ENCODE measurements around the gene CPOX. TPM values are rescaled to one million over a fixed set of nuclear protein-coding genes. Genes with fewer than 3 reads are reported as not detected.

CPOX gene
- total and polyA plus RNA-seq, 10 of the 15 experiments (the other 5 are each of a cell fraction or from before 2014, with no cell fraction given) = 40.7 to 72.6 (median 64.5) TPM

GRCh38 chr3:98540346-98540745 lies 53.1 kb downstream of the CPOX start:
- Histone ChIP-seq H3K27me3 (replicated peaks in 1 of 2; ENCODE audit: control insufficient read depth in 2 of 2, insufficient read depth in 2 of 2, low read length in 1 of 2) (no peaks in the 10 kb centered on the region), H3K36me3 (ENCODE audit: control insufficient read depth in 2 of 2, insufficient read depth in 2 of 2, low read length in 1 of 2) (no peaks in the 10 kb centered on the region; a peak in 1 of 4 replicates), H3K9ac (ENCODE audit: control insufficient read depth, insufficient read depth, low read length) (no peak overlapping the region), H3K4me3 (peak overlapping the region; percentile 42; the same call in 1 of the 2 replicates), H3K9me3 (replicated peaks; ENCODE audit: control insufficient read depth, insufficient read depth, low read length) (no peaks in the 10 kb centered on the region), H3K27ac (ENCODE audit: control insufficient read depth, insufficient read depth) (peak overlapping the region; percentile 51), H3K4me1 (ENCODE audit: control insufficient read depth, insufficient read depth, low read length) (peaks cover 32% of the 10 kb centered on the region; the same call in 1 of the 2 replicates), H2AFZ (ENCODE audit: control insufficient read depth, low read depth, low read length) (no peak overlapping the region), H3K4me2 (ENCODE audit: control insufficient read depth, insufficient read depth) (peak overlapping the region; percentile 19), H3K79me2 (ENCODE audit: control insufficient read depth, insufficient read depth, low read length) (peaks cover 92% of the 10 kb centered on the region), H4K20me1 (ENCODE audit: control insufficient read depth, insufficient read depth) (no peaks in the 10 kb centered on the region)
- ChIA-PET RAD21 (ENCODE audit: unreplicated experiment) (interaction anchor here (1.0 to 13.1 kb wide), 4 partner anchors 8 to 32 kb away, joined by 3 to 511 read pairs (median 7); partner anchors contain the start of gene GPR15), CTCF (interaction anchor here (1.0 to 1.9 kb wide), 8 partner anchors 10 to 197 kb away, joined by 3 to 8 read pairs (median 4); no protein-coding TSS in a partner anchor), SMC1A (ENCODE audit: uncharacterized antibody, unreplicated experiment) (interaction anchor here (1.4 to 13.1 kb wide), 4 partner anchors 8 to 16 kb away, joined by 3 to 603 read pairs (median 9); partner anchors contain the start of gene GPR15), POLR2A (interaction anchor here (1.1 to 11.8 kb wide), 2 partner anchors 16 to 33 kb away, joined by 3 to 350 read pairs; no protein-coding TSS in a partner anchor)
- ATAC-seq (peak; percentile 39), DNase-seq (ENCODE audit: low read depth, low spot score) (peak; percentile 92), FAIRE-seq (peak; percentile 90)
- no TSS peak for BruUV-seq (replicated peaks)
- in situ Hi-C loops (cut with MboI) = no loop called here
- WGBS (ENCODE audit: insufficient coverage, insufficient replicate concordance, low lambda C conversion rate, missing lambda C conversion rate) = under 1% methylated on average over 3 of the region's 3 CpGs
- intact Hi-C loops (cut with micrococcal nuclease; ENCODE audit: unreplicated experiment) = no loop called here
- peak; percentile 89 for TF ChIP-seq SKIL (IDR thresholded peaks at IDR 0.05; ENCODE audit: low read depth, poor library complexity, severe bottlenecking)
- no peak for TF ChIP-seq SREBF1 (IDR thresholded peaks at IDR 0.05; ENCODE audit: low read length)
- TF ChIP-seq, protein P1, sequence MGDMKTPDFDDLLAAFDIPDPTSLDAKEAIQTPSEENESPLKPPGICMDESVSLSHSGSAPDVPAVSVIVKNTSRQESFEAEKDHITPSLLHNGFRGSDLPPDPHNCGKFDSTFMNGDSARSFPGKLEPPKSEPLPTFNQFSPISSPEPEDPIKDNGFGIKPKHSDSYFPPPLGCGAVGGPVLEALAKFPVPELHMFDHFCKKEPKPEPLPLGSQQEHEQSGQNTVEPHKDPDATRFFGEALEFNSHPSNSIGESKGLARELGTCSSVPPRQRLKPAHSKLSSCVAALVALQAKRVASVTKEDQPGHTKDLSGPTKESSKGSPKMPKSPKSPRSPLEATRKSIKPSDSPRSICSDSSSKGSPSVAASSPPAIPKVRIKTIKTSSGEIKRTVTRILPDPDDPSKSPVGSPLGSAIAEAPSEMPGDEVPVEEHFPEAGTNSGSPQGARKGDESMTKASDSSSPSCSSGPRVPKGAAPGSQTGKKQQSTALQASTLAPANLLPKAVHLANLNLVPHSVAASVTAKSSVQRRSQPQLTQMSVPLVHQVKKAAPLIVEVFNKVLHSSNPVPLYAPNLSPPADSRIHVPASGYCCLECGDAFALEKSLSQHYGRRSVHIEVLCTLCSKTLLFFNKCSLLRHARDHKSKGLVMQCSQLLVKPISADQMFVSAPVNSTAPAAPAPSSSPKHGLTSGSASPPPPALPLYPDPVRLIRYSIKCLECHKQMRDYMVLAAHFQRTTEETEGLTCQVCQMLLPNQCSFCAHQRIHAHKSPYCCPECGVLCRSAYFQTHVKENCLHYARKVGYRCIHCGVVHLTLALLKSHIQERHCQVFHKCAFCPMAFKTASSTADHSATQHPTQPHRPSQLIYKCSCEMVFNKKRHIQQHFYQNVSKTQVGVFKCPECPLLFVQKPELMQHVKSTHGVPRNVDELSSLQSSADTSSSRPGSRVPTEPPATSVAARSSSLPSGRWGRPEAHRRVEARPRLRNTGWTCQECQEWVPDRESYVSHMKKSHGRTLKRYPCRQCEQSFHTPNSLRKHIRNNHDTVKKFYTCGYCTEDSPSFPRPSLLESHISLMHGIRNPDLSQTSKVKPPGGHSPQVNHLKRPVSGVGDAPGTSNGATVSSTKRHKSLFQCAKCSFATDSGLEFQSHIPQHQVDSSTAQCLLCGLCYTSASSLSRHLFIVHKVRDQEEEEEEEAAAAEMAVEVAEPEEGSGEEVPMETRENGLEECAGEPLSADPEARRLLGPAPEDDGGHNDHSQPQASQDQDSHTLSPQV (IDR thresholded peaks at IDR 0.05) = 0 out of 2 replicates have a peak, but pooled peaks have one; percentile 9
- TF ChIP-seq CHD2 (IDR thresholded peaks at IDR 0.05; ENCODE audit: borderline replicate concordance, low read depth, low read length) = peak; percentile 63; the same call in 1 of the 2 replicates
- no peak for TF ChIP-seq KDM1A (IDR thresholded peaks at IDR 0.05; ENCODE audit: borderline replicate concordance)
- peak; percentile 68 for TF ChIP-seq ATF7 (IDR thresholded peaks at IDR 0.05; ENCODE audit: low read depth)
- peak; percentile 20; the same call in 1 of the 2 replicates for TF ChIP-seq TCF12 (IDR thresholded peaks at IDR 0.05; ENCODE audit: low read depth, low read length)
- TF ChIP-seq NFYB (IDR thresholded peaks at IDR 0.05; ENCODE audit: insufficient read depth, low read depth, low read length) = no peak
- peak; percentile 86 for TF ChIP-seq NFIC (IDR thresholded peaks at IDR 0.05; ENCODE audit: low read depth, low read length)
- TF ChIP-seq POLR2AphosphoS5 (IDR thresholded peaks at IDR 0.05; ENCODE audit: low read length) = no peak
- no peak for TF ChIP-seq REST (IDR thresholded peaks at IDR 0.05; ENCODE audit: low read depth, low read length)
- TF ChIP-seq RAD51 (IDR thresholded peaks at IDR 0.05) = peak; percentile 30; the same call in 1 of the 2 replicates
- no peak for TF ChIP-seq SMAD5 (IDR thresholded peaks at IDR 0.05; ENCODE audit: low read depth)
- peak; percentile 92 for TF ChIP-seq CBFB (IDR thresholded peaks at IDR 0.05; ENCODE audit: low read depth)

Data from GM12878 (cell line).